COLO829 (cell line): ENCODE results near the gene HOXD1.

Source experiments
- DNase-seq: peaks from one replicate; pipeline ENCODE4 v3.0.0; 2012; ENCODE audit warnings: low spot score

The HOXD1 gene

DNA sequence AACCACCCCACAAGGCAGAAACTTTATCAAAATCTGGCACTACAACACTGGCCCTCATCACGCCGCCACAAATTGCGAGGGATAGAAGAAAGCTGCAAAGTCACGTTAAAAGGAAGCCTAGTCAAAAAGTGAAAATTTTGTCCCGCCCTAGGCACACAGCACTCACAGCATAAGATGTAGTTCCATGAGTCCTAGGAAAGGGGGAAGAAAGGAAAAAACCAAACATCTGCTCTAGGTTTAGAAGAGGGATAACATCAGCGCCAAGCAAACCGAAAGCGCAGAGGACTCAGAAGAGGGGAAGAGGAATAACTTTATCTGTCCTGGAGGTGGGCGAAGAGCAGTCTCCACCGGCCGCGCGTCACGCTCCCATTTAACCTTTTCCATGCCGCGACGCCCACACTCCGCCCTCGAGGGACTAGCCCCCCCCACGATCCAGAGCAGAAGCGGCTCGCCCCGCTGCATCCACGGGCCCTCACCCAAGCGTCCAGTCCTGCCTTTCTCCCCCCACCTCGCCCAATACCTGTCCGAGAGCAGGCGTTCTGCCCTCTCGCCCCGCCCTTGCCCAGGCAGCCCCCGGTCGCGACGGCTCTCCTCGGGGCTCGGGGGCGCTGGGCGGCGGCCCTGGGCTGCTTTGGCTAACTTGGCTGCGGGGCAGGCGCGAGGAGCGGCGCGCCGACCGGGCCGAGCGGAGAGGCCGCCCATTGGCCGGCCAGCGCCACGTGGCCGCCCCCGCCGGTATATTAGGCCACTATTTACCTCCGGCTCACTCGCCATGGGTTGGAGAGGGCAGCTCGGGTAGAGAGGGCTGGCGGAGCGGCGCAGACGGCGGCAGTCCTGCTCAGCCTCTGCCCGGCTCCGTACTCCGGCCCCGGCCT, at the start of gene HOXD1:
HOXD1 (plus strand) TSS at position 770 of the 875 bp plus-strand sequence. CDS start 134 bp downstream, outside the sequence.
- peak; percentile 80 for DNase-seq

DNA sequence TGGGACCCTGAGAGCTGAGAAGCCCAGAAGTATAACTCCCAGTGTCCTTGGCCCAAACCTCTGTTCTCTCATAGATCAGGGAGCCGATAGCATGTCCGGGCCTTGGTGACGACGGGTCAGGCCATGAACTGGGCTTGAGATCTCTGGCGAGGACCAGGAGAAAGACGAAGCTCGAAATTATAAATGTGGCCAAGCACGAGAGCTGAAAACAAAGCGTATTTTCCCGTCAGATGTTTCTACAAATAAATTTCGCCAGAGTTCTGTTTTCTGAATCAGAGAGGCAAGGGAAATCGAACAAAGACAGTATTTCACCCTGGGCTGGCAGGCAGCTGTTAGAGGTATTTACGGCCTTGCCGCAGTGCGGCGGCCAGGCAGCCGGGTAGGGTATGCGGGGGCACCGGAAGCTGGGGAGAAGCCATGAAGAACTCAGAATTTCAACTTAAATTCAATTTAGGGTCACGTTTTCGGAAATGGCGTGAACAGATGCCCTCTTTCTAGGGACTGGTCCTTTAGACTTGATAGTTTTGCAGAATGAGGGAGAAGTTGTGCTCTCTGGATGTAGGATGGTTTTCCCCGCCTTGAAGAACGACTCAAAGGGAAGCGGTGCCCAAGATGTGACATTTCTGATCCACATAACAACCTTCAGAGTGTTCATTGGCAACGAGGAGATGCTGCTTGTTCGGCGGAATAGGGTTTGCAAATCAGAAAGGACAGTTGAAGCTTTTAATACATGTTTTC, 49.4 kb upstream of the HOXD1 start:
- peak; percentile 52 for DNase-seq

DNA sequence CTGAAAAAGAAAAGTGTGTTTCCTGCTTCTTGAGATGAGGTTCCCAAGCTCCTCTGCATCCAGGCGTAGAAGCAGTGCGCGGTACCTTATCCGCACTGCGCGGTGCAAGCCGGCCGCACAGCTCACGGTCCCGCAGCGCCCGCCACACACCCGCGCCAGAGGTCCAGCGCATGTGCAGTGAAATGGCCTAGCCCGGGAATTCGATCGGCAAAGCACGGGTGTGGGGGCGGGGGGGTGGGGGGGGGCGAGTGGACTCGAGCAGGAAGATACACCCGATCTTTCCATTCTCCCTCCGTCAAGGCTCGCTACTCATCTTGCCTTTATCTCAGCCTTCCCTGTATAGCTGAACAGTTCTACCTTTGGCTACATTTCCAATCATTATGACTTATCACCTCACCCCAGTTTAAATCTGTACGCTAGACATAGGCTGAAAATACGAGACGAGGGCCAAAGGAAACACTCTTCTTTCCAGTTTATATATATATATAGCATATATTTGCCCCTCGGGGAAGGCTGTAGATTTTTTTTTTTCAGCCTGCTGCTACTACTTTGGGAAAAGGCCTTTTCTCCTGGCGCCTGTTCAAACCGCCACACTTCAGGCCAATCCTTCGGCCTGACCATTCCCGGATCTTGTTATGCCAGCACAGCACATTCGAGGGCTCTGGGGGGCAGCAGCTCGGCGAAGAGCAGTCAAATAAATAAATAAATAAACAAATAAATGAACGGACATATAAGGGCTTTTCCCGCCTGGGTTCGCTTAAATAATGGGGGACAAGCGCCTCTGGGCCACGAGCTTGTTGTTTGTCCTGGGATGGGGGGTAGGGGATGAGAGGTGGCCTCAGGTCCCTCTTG, 48.6 kb upstream of the HOXD1 start:
- DNase-seq = no peak

DNA sequence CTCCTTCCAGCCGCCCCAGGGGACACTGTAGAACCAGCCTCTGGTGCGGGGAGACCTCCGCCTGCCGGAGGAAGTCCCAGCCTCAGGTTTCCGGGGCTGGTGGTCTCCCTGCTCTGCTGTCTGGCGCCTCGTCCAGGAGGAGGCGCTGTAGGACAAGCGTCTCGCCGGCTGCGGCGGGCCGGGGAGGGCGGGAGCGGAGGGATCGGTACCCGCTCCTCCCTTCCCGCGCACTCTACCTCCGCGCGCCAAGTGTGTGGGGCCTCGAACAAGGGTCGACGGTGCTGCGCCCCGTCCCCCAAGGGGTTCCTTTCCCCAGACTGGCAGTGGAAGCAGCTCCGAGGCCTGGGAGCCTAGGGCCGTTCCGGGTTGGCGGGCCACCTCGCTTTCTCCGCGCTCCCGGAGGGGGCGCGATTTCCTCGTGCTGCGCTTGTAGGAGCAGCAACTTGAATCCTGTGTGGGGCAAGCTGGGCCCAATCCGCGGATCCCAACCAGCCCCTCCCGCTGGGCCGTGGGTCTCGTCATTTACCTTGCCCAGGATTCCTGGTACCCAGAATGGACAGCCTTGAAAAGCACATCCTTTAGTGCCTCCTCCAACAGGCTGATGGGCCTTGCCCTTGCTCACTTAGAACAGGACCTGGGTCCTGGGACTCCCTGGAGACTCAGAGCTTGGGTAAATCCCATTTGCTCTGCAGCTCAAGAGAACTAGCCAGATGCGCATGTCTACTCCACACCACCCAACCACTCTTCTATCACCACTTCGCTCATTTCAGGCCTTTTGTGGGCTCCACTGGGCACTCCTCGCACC, 47.8 kb upstream of the HOXD1 start:
- DNase-seq = peak; percentile 77

DNA sequence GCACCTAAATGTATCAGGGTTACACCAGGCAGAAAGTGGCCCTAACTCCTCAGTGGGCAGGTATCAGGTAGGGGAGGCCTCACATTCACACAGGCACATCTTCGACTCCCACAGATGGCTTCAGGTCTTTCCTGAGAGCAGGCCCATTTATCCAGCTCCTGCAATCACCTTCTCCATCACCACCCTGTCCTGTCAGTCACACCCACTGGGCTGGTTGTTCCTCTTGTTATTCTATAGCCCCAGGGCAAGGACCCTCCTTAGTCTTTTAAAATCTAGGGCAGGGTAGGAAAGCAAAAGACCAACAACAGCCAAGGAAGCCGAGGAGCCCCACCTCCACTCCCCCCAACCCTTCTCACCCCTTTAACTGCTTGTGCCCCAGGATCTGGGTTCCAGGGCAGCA, 46.2 kb upstream of the HOXD1 start:
- DNase-seq = no peak

DNA sequence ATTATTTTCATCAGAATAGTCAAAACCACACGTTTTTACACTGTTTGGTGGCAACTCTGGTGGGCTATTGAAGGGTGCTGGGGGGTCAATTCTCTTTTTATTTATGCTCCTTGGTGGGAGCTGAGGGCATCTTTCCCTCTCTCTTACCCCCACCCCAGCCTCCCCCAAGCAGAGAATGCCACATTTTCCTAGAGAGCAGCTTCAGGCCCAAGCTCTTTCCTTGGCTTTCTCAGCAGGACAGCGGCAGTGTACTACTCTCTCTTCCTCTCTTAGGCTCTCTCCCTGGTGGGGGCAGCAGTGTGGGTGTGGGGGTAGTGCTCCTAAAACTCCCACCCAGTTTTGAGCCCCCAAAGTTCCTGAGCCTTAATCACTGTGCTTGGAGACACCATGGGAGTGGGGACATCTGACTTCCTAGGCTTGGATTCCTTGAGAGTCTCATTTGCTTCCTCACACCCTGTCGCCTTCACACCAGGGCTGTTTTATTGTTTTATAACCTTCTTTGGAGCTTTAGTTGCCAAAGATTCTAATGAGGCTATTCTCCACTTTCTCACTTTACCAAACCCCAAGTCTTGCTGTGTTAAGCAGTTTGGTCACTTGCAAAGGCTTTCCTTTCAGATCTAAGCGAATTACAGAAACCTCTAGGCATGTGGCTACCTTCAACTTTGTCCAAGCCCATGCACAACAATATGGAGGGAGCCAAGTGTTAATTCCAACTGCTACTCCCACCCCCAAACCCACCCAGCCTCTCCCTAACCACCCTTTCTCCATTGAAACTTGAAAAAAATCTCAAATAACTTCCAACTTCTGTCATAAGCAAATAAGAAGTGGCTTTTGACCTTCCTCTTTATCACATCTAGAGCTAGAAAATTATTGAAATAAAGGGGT, 43.1 kb upstream of the HOXD1 start:
- DNase-seq = no peak

DNA sequence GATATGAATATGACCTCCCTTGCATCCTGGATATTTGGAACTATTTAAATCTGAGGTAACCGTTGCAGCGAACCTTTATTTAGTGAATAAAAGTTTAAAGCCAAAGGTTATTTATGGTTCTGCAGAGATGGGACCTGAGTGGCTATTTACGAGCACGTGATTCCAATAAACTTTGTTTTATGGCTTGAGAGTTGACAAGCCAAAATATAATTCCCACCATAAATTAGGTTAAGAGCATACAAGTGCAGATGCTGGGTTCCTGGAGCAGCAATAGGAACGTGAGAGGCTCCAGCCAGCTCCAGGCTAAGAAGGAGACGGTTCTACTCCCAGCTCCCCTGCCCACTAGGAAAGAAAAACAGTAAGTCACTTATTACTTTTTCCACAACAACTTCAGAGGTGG, 42.4 kb upstream of the HOXD1 start:
- no peak for DNase-seq

DNA sequence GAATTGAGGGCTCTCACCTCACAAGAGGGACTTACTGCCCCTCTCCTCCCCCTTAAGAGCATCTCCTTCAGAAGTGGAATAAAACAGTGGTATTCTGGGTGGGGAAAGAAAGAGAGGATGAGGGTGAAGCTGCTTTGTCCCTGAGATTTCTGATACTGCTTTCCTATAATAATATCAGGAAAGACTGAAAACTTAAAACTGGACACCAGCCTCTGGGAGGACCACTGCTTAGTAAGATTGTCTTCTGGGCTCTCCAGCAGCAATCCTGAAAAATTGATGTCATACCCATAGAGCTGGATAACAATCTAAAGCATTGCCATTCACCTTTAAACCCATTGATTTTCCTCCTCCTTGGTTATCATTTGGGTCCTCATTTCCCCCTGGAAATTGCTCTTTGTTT, 41.8 kb upstream of the HOXD1 start:
- no peak for DNase-seq

DNA sequence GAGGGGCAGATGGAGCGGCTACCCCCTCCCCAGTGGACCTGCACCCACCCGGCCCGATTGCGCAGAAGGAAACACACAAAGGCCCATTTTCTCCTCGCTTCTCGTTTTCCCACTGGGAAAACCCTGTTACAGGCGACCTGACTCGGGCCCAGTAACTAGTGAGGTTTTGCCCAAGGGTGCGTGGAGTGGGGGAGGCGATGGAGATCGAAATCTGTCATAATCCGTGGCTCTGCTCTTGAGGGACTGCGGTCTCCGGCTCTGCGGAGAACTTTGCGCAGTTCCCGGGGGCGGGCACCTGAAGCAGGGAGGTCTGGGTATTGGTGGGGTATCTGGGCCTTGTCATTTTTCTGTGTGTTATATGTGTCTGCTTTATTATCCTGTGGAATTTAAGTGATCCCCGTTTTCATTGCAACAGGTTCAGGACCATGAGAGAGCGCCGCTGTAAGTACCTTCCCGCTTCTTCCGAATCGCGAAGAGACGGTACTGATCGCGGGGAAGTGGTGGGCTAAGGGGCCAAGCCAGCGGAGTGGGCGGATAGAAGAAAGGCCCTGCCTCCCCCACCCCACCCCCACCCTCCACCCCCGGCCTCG, 41.2 kb upstream of the HOXD1 start:
- DNase-seq = no peak

DNA sequence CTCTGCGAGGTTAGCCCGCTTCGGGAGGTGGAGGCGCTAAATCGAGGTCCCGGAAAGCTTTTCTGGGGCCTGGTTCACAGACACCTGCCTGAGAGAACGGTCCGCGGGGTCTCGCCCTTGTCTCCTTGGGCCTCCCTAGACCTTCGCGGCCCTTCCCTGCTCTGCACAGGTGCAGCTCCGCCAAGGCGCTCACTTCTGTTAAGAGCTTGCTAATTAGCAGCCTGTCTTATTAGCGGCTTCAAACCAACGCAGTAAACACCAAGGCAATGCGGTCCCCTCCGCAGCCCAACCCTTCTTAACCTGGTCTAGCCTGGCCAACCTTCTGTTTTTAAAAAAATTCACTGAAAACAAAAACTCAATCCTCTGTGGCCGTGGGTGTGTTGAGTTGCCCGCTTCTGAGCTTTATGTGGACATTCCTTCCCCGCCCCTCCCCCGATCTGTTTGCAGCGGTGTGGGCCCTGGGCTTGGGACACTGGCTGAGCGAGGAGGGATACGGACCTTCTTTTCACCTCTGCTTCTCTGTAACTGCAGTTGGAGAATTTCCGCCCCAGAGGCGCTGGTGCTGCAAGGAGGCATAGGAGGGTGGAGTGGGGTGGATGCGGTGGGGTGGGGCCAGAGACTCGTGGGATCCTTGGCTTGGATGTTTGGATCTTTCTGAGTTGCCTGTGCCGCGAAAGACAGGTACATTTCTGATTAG, 40.5 kb upstream of the HOXD1 start:
- no peak for DNase-seq

DNA sequence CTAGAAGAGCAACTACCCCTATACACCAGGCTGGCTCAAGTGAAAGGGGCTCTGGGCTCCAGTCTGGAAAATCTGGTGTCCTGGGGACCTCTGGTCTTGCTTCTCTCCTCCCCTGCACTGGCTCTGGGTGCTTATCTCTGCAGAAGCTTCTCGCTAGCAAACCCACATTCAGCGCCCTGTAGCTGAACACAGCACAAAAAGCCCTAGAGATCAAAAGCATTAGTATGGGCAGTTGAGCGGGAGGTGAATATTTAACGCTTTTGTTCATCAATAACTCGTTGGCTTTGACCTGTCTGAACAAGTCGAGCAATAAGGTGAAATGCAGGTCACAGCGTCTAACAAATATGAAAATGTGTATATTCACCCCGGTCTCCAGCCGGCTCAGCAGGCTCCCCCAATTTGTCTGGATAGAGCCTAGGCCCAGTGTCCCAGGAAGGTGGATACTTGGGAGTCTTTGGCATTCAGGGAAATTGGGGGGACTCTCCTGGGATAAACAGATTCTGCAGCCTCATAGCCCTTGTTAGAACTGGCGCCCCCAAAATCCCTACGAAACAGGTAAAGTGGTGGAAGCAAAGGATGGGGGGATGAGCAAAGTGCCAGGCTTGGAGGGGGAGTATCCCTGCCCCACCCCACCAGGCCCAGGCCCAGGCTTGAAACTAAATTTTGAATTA, 39.6 kb upstream of the HOXD1 start:
- no peak for DNase-seq

DNA sequence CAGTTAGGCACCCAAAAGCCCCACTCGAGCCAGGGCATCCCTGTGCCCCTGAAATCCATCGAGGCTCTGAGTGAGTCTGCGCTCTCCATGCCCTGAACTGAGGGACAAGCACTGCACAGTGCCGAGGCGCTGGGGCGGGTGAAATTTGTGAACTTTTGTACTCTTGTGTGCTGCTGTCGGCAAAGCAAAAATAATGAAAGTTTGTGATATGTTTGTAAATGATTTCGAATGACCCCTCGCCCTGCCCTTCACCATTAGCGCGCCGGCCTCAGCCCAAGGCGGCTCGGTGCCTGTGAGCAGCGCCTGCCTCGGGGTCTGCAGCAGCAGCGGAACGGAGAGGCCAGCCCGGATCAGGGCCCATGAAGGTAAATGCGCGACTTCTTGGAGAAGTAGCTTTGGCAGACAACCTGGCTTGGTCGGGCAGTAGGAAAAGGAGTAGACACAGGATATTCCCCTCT, 39.0 kb upstream of the HOXD1 start:
- DNase-seq = no peak

DNA sequence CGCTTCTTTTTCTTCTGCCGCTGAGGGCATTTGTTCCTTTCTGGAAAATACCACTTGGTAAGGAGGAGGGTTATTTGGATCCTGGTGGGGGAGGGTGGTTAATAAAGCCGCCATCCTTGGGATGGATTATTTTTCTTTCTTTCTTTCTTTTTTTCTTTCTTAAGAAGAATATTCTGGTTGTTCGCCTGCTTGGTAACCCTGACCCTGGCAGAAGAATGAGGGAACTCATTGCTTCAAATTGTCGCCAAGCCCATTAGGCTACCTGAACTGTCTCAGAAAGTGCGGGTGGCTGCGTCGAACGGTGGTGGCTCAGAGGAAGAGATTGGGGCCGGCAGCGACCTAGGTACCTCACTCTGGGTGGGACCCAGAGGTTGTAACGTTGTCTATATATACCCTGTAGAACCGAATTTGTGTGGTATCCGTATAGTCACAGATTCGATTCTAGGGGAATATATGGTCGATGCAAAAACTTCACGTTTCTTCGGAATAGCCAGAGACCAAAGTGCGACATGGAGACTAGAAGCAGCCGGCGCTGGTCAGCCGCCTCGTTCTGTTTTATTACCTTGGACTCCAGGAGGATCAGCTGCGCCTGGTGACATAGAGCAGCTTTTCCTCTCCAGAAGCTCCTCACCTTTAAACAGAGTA, 38.4 kb upstream of the HOXD1 start:
- no peak for DNase-seq

DNA sequence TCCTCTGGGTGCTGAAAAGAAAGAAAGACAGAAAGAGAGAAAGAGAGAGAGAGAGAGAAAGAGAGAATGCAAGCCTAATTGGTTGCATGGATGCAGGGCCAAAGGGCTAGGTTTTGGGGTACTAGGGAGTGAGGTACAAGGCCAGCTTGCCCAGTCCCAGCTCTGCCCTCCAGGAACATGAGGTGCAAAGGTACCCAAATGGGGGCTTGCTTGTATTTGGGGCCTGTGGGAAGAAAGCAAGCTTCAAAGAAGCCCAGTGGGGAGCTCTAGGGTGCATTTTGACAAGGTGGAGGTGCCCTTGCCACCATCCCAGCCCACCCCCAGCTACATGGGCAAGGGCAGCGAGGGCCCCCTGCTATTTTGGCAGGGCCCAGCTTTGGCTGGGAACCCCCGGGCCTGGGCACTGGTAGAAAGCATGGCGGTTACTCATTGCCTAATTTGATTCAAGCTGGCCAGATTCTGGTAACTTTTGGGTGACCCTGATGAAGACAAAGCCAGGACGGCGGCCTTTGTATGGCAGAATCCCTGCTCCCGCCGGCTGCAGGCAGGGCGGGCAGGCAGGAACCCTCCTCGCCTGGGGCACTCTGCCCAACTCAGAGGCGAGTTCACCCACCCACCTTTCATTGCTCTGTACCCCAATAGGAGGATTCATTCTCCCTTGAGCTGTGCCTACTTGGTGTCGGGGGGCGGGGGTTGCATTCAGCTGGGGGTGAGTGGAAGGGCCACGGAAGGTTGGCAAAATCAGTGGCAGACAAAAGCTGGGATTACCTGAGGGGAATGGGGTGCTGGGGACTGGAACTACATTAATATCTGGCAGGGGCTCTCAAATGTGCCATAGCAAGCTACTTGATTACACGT, 37.7 kb upstream of the HOXD1 start:
- no peak for DNase-seq

DNA sequence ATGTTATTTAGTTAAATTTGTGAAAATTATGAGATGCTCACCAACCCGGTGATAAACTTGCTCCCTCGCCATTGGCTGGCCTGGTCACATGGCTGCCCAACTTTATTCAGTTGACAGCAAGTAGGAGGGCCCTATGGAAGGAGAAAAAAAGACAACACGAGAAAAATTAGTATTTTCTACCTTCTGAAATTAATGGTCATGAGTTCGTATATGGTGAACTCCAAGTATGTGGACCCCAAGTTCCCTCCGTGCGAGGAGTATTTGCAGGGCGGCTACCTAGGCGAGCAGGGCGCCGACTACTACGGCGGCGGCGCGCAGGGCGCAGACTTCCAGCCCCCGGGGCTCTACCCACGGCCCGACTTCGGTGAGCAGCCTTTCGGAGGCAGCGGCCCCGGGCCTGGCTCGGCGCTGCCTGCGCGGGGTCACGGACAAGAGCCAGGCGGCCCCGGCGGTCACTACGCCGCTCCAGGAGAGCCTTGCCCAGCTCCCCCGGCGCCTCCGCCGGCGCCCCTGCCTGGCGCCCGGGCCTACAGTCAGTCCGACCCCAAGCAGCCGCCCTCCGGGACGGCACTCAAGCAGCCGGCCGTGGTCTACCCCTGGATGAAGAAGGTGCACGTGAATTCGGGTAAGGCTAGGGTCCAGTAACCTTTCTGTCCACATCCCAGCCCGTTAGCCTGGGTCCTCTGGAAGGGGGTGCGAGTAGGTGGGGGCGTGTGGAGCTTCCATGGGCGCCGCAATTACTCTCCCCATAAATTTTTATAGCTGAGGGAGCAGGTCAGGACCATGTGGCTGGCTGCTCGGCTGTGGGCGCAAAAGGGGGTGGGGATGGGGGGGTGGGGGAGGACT, 36.8 kb upstream of the HOXD1 start, which contains the start of gene HOXD4:
HOXD4 (plus strand) TSS at position 109 of the 846 bp plus-strand sequence; CDS start at position 193, 84 bp downstream.
- DNase-seq = no peak
